ENCODE results near the gene WIPF3. TPM values are rescaled to one million over a fixed set of nuclear protein-coding genes. Genes with fewer than 3 reads are reported as not detected.

Gene WIPF3
- total RNA-seq, 1 donor from 2014 or later: 0.67 TPM

GRCh38 chr7:29906200-29907022, 100.1 kb downstream of the WIPF3 start:
- Histone ChIP-seq H3K27me3 (no peaks in the 10 kb centered on the region), H3K4me3 (no peak overlapping the region), H3K36me3 (no peaks in the 10 kb centered on the region), H3K27ac (no peak overlapping the region), H3K4me1 (no peaks in the 10 kb centered on the region), H3K9me3 (peaks cover 5% of the 10 kb centered on the region)
- ATAC-seq: no peak
- no peak for TF ChIP-seq CTCF (IDR thresholded peaks at IDR 0.05)
- no peak for DNase-seq
- intact Hi-C loops (cut with DNase I): no loop called here

- H3K27me3 ChIP-seq: no peaks in the 10 kb centered on the region
- H3K4me1 ChIP-seq: no peaks in the 10 kb centered on the region
- no peak overlapping the region for H3K27ac ChIP-seq
- no peaks in the 10 kb centered on the region for H3K36me3 ChIP-seq
- no peak overlapping the region for H3K4me3 ChIP-seq
- DNase-seq (no peak), ATAC-seq (no peak)
- no peaks in the 10 kb centered on the region for H3K9me3 ChIP-seq
- intact Hi-C loops (cut with DNase I): no loop called here
- no peak for TF ChIP-seq CTCF (IDR thresholded peaks at IDR 0.05)
Measured at GRCh38 chr7:29914180-29914579, 107.9 kb downstream of the WIPF3 start.

GRCh38 chr7:29915481-29916215, 109.3 kb downstream of the WIPF3 start:
- DNase-seq (no peak), ATAC-seq (no peak)
- intact Hi-C loops (cut with DNase I): no loop called here
- H3K27me3 ChIP-seq: no peaks in the 10 kb centered on the region
- H3K27ac ChIP-seq: no peak overlapping the region
- H3K4me3 ChIP-seq: no peak overlapping the region
- no peaks in the 10 kb centered on the region for H3K9me3 ChIP-seq
- TF ChIP-seq CTCF (IDR thresholded peaks at IDR 0.05): no peak
- no peaks in the 10 kb centered on the region for H3K36me3 ChIP-seq
- H3K4me1 ChIP-seq: no peaks in the 10 kb centered on the region

- DNase-seq: no peak
- H3K4me3 ChIP-seq: no peak overlapping the region
- no peak for ATAC-seq
- no peak for TF ChIP-seq CTCF (IDR thresholded peaks at IDR 0.05)
- no peak overlapping the region for H3K27ac ChIP-seq
- no peaks in the 10 kb centered on the region for H3K36me3 ChIP-seq
- intact Hi-C loops (cut with DNase I): no loop called here
- H3K4me1 ChIP-seq: no peaks in the 10 kb centered on the region
- no peaks in the 10 kb centered on the region for H3K27me3 ChIP-seq
- no peaks in the 10 kb centered on the region for H3K9me3 ChIP-seq
Measured at GRCh38 chr7:29917641-29918040, 111.3 kb downstream of the WIPF3 start.

- DNase-seq: no peak
Measured at GRCh38 chr7:29918850-29919249, 112.5 kb downstream of the WIPF3 start.

More at GRCh38 chr7:29918850-29919249, 112.5 kb downstream of the WIPF3 start:
- Histone ChIP-seq H3K36me3 (peaks cover 4% of the 10 kb centered on the region), H3K27ac (no peak overlapping the region), H3K4me3 (no peak overlapping the region), H3K4me1 (no peaks in the 10 kb centered on the region), H3K9me3 (no peaks in the 10 kb centered on the region), H3K27me3 (no peaks in the 10 kb centered on the region)
- TF ChIP-seq CTCF (IDR thresholded peaks at IDR 0.05): no peak
- ATAC-seq: no peak
- intact Hi-C loops (cut with DNase I): no loop called here

All from upper lobe of right lung (tissue), 1 donor.